Neural cell (in vitro differentiated cells): ENCODE measurements around the gene ZNF222. TPM values are rescaled to one million over a fixed set of nuclear protein-coding genes. Genes with fewer than 3 reads are reported as not detected.
A peak's percentile ranks its signal among the peaks of the same experiment; 100 is the strongest.

Experiments used
- H2AFZ ChIP-seq: fragments of 200-600, 300-800 bp; sonication (generic), shearing (Covaris generic); 2 replicates; pipeline ENCODE4 v1.6.0; 2014; ENCODE audit warnings: low read depth, mild to moderate bottlenecking, antibody characterized with exemption, low read length, moderate library complexity
- H3F3A ChIP-seq: fragments of 200-600 bp; shearing (Covaris generic); 2 replicates; pipeline ENCODE4 v1.6.1; 2016; ENCODE audit warnings: mild to moderate bottlenecking, moderate library complexity, mixed read lengths, antibody characterized with exemption, low read length; ENCODE audit not compliant: insufficient read depth, poor library complexity, severe bottlenecking
- H3K27ac ChIP-seq: fragments of 200-600, 300-800 bp; sonication (generic), shearing (Covaris generic); 2 replicates; pipeline ENCODE4 v1.5.1; 2014; ENCODE audit warnings: mild to moderate bottlenecking, low read length, moderate library complexity
- H3K27me3 ChIP-seq: fragments of 300-800, 200-600 bp; sonication (generic), shearing (Covaris generic); 2 replicates; pipeline ENCODE4 v1.6.0; 2014; ENCODE audit warnings: mild to moderate bottlenecking, low read depth, low read length, moderate library complexity; ENCODE audit not compliant: insufficient read depth
- H3K36me3 ChIP-seq: fragments of 300-800, 200-600 bp; sonication (generic), shearing (Covaris generic); 2 replicates; pipeline ENCODE4 v1.5.1; 2014; ENCODE audit warnings: mild to moderate bottlenecking, antibody characterized with exemption, low read length, moderate library complexity; ENCODE audit not compliant: insufficient read depth
- H3K4me2 ChIP-seq: fragments of 300-800, 200-600 bp; sonication (generic), shearing (Covaris generic); 2 replicates; pipeline ENCODE4 v1.6.0; 2014; ENCODE audit warnings: mild to moderate bottlenecking, low read length
- H3K4me3 ChIP-seq: fragments of 300-800, 200-600 bp; sonication (generic), shearing (Covaris generic); 2 replicates; pipeline ENCODE4 v1.5.1; 2014; ENCODE audit warnings: mild to moderate bottlenecking, low read length, moderate library complexity
- H3K79me2 ChIP-seq: fragments of 200-600 bp; shearing (Covaris generic); replicated peaks from 2 replicates; pipeline ENCODE4 v1.6.0; 2014; ENCODE audit warnings: mild to moderate bottlenecking, low read length, moderate library complexity; ENCODE audit not compliant: insufficient read depth
- H3K9ac ChIP-seq: fragments of 300-800, 200-600 bp; sonication (generic), shearing (Covaris generic); 2 replicates; pipeline ENCODE4 v1.6.1; 2016; ENCODE audit warnings: mild to moderate bottlenecking, low read length, mixed read lengths
- H3K9me2 ChIP-seq: fragments of 200-600 bp; shearing (Covaris generic); 2 replicates; pipeline ENCODE4 v1.6.1; 2016; ENCODE audit warnings: mild to moderate bottlenecking, low read length, mixed read lengths; ENCODE audit not compliant: insufficient read depth
- H3K9me3 ChIP-seq: fragments of 200-600, 300-800 bp; sonication (generic), shearing (Covaris generic); 2 replicates; pipeline ENCODE4 v1.6.1; 2016; ENCODE audit warnings: mild to moderate bottlenecking, mixed run types, low read length, moderate library complexity, mixed read lengths
- H4K20me1 ChIP-seq: fragments of 200-600 bp; shearing (Covaris generic); 2 replicates; pipeline ENCODE4 v1.6.1; 2016; ENCODE audit warnings: mild to moderate bottlenecking, mixed run types; ENCODE audit not compliant: insufficient read depth
- EP300 ChIP-seq: fragments of 450-650 bp; conservative IDR thresholded peaks from 2 replicates; pipeline ENCODE4 v1.6.1; 2014; ENCODE audit warnings: antibody characterized with exemption, mild to moderate bottlenecking, moderate library complexity; ENCODE audit not compliant: poor library complexity, severe bottlenecking
- EZH2 ChIP-seq: fragments of 200-600, 300-800 bp; shearing (Covaris generic), sonication (generic); IDR thresholded peaks from 2 replicates; pipeline ENCODE4 v1.6.1; 2014; ENCODE audit warnings: antibody characterized with exemption, low read length, borderline replicate concordance, mild to moderate bottlenecking; ENCODE audit not compliant: insufficient read depth, poor library complexity, severe bottlenecking
- MXI1 ChIP-seq: fragments of 450-650 bp; conservative IDR thresholded peaks from 2 replicates; pipeline ENCODE4 v1.6.1; 2014; ENCODE audit warnings: antibody characterized with exemption, mild to moderate bottlenecking; ENCODE audit not compliant: poor library complexity, severe bottlenecking
- POLR2AphosphoS5 ChIP-seq: IDR thresholded peaks from 2 replicates; pipeline ENCODE4 v1.6.1; 2012
- RAD21 ChIP-seq: fragments of 450-650 bp; conservative IDR thresholded peaks from 2 replicates; pipeline ENCODE4 v1.6.1; 2014; ENCODE audit warnings: antibody characterized with exemption, mild to moderate bottlenecking, moderate library complexity
- REST ChIP-seq: IDR thresholded peaks from 2 replicates; pipeline ENCODE4 v1.6.1; 2012; ENCODE audit warnings: borderline replicate concordance
- SMC3 ChIP-seq: fragments of 450-650 bp; conservative IDR thresholded peaks from 2 replicates; pipeline ENCODE4 v1.6.1; 2014; ENCODE audit warnings: antibody characterized with exemption, mild to moderate bottlenecking, moderate library complexity; ENCODE audit not compliant: poor library complexity
- TAF1 ChIP-seq: IDR thresholded peaks from 2 replicates; pipeline ENCODE4 v1.6.1; 2012; ENCODE audit warnings: low read depth
- polyA plus RNA-seq: library from polyadenylated mRNA; depleted of rRNA; stranded (reverse); fragments of >200 nt; gene quantifications from 2 replicates; pipeline ENCODE4 v1.2.3, GENCODE V29; 2014
- TF ChIP-seq, protein P1 (sequence below): fragments of 450-650 bp; IDR thresholded peaks from 2 replicates; pipeline ENCODE4 v1.5.1; 2014; ENCODE audit warnings: antibody characterized with exemption, mild to moderate bottlenecking, moderate library complexity; ENCODE audit not compliant: poor library complexity, severe bottlenecking

The ZNF222 gene
- polyA plus RNA-seq, 1 donor from 2014 or later = 38.4 TPM

- H3K27ac ChIP-seq = no peak overlapping the region
- H3K4me2 ChIP-seq = no peak overlapping the region
- peak overlapping the region; percentile 75 for H3K4me3 ChIP-seq
- H3K36me3 ChIP-seq = no peaks in the 10 kb centered on the region
- no peaks in the 10 kb centered on the region for H3K27me3 ChIP-seq
- H3F3A ChIP-seq = no peaks in the 10 kb centered on the region
- H2AFZ ChIP-seq = peak overlapping the region; percentile 58
- H3K79me2 ChIP-seq = peaks cover 12% of the 10 kb centered on the region
- TF ChIP-seq EP300 (no peak), REST (no peak), SMC3 (no peak), MXI1 (no peak), EZH2 (no peak)
- peaks cover 3% of the 10 kb centered on the region for H3K9me3 ChIP-seq
- H4K20me1 ChIP-seq = no peaks in the 10 kb centered on the region
- no peaks in the 10 kb centered on the region for H3K9me2 ChIP-seq
- H3K9ac ChIP-seq = peak overlapping the region; percentile 53
These were observed 41.7 kb upstream of the ZNF222 start for GRCh38 chr19:43983544-43983911.

- Histone ChIP-seq H2AFZ (peak within 1 kb of the TSS; percentile 58), H3K79me2 (peaks cover 12% of the 10 kb centered on the region), H3K9me3 (peaks cover 3% of the 10 kb centered on the region), H3K4me2 (peak within 1 kb of the TSS; percentile 87), H3K9ac (peak within 1 kb of the TSS; percentile 53), H3K9me2 (no peaks in the 10 kb centered on the region), H3K4me3 (peak within 1 kb of the TSS; percentile 75), H3K27ac (no peak within 1 kb of the TSS), H3F3A (no peaks in the 10 kb centered on the region), H3K27me3 (no peaks in the 10 kb centered on the region), H4K20me1 (no peaks in the 10 kb centered on the region), H3K36me3 (no peaks in the 10 kb centered on the region)
- TF ChIP-seq, protein P1, sequence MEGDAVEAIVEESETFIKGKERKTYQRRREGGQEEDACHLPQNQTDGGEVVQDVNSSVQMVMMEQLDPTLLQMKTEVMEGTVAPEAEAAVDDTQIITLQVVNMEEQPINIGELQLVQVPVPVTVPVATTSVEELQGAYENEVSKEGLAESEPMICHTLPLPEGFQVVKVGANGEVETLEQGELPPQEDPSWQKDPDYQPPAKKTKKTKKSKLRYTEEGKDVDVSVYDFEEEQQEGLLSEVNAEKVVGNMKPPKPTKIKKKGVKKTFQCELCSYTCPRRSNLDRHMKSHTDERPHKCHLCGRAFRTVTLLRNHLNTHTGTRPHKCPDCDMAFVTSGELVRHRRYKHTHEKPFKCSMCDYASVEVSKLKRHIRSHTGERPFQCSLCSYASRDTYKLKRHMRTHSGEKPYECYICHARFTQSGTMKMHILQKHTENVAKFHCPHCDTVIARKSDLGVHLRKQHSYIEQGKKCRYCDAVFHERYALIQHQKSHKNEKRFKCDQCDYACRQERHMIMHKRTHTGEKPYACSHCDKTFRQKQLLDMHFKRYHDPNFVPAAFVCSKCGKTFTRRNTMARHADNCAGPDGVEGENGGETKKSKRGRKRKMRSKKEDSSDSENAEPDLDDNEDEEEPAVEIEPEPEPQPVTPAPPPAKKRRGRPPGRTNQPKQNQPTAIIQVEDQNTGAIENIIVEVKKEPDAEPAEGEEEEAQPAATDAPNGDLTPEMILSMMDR = no peak
- TF ChIP-seq TAF1 (no peak), RAD21 (no peak), MXI1 (peak; percentile 43), SMC3 (no peak), POLR2AphosphoS5 (peak; percentile 34)
These were observed 41.1 kb upstream of the ZNF222 start, which contains the start of gene ZNF155 for GRCh38 chr19:43983912-43984686. Gene ZNF155 (plus strand): TSS chr19:43984188. CDS start chr19:43988544, 4,356 bp downstream.
